ENCODE results near the gene SLC25A21. TPM values are rescaled to one million over a fixed set of nuclear protein-coding genes. Genes with fewer than 3 reads are reported as not detected.

SLC25A21 gene
- total RNA-seq, 1 donor from 2014 or later: 0.91 TPM

DNA sequence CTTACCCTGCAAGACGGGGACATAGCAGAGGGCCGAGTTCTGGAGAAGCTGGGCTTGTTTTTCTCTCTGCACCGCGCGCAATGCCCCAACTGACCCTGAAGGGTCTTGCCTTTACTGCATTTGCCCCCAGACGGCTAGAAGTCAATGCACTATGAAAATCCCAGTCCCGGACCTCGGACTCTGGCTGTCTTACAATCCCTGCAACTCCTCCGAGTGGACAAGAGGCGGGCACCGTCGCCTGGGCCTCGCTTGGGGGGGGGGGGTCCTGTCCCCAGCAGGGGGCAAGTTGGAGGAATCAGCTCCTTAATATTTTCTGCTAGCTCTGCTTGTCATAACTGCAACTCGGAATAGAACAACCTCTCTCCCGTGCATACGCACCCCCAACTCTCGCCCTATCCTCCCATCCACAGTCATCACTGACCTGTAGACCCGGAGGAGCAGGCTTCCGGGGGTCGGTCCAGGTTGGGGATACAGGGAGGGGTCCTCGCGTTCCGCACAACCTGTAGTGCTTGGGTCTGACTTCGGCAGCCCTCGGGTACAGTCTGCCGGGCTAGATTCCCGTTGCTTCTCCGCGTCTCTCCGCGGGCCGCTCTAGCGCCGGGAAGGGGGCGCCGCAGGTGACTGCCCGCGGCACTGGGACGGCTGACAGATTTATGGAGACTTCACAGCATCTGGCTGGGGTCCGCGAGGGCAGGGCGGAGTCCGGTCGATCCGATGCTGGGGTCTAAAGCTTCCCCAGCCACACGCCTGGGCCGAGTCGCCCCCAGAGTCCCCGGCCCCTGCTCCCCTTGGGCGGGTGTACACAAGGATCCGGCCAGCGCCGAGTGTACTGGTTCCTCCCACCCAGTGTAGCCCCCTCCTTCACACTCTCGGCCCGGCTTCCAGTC lies 514.0 kb downstream of the SLC25A21 start:
- TF ChIP-seq, protein P1, sequence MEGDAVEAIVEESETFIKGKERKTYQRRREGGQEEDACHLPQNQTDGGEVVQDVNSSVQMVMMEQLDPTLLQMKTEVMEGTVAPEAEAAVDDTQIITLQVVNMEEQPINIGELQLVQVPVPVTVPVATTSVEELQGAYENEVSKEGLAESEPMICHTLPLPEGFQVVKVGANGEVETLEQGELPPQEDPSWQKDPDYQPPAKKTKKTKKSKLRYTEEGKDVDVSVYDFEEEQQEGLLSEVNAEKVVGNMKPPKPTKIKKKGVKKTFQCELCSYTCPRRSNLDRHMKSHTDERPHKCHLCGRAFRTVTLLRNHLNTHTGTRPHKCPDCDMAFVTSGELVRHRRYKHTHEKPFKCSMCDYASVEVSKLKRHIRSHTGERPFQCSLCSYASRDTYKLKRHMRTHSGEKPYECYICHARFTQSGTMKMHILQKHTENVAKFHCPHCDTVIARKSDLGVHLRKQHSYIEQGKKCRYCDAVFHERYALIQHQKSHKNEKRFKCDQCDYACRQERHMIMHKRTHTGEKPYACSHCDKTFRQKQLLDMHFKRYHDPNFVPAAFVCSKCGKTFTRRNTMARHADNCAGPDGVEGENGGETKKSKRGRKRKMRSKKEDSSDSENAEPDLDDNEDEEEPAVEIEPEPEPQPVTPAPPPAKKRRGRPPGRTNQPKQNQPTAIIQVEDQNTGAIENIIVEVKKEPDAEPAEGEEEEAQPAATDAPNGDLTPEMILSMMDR (IDR thresholded peaks at IDR 0.05; ENCODE audit: partially characterized antibody, unreplicated experiment): no peak
- Mint-ChIP-seq H3K27me3 (ENCODE audit: unreplicated experiment) (peaks cover 61% of the 10 kb centered on the region), H3K9me3 (ENCODE audit: unreplicated experiment) (peaks cover 8% of the 10 kb centered on the region), H3K4me1 (ENCODE audit: low read depth, unreplicated experiment) (peaks cover 11% of the 10 kb centered on the region), H3K4me3 (ENCODE audit: unreplicated experiment) (peak overlapping the region; percentile 20), H3K27ac (ENCODE audit: unreplicated experiment) (no peak overlapping the region), H3K36me3 (ENCODE audit: unreplicated experiment) (no peaks in the 10 kb centered on the region)
- DNase-seq: no peak

DNA sequence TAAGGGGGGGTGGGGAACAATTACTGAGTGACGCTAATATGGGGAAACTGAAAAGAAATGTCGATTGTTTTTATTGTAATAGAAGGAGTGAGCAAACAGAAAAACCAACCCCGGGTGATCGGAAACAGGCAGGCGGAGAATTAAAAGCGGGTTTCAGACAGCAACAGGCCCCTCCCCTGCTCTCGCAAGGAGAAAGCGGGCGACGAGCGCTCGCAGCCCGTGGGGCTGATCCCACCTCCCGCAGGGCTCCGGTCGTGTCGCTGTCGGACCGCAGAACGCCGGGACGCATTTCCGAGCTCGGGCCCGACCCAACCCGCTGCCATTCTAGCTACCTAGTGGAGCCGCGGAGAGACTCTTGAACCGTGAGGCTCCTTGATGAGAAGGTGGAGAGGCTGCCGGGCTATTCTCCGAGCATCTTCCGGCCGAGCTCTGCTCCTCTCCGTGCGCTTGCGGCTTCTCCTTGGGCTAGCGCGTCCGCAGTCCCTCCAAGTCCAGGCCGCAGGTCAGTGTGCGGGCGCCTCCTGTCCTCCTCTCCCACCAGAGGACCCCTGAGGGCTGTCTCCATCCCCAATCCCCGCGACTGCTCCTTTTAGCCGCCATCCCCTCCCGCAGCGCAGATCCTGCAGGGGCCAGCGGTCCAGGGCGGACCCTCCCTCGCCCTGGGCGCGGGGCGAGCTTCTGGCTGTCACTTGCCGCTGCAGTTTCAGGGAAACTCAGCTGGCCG lies 514.8 kb downstream of the SLC25A21 start:
- Mint-ChIP-seq H3K4me3 (ENCODE audit: unreplicated experiment) (peak overlapping the region; percentile 53), H3K27me3 (ENCODE audit: unreplicated experiment) (peaks cover 60% of the 10 kb centered on the region), H3K36me3 (ENCODE audit: unreplicated experiment) (no peaks in the 10 kb centered on the region), H3K27ac (ENCODE audit: unreplicated experiment) (no peak overlapping the region), H3K9me3 (ENCODE audit: unreplicated experiment) (peaks cover 8% of the 10 kb centered on the region), H3K4me1 (ENCODE audit: low read depth, unreplicated experiment) (peaks cover 8% of the 10 kb centered on the region)
- peak; percentile 47 for DNase-seq
- TF ChIP-seq, protein P1 (IDR thresholded peaks at IDR 0.05; ENCODE audit: partially characterized antibody, unreplicated experiment): no peak

DNA sequence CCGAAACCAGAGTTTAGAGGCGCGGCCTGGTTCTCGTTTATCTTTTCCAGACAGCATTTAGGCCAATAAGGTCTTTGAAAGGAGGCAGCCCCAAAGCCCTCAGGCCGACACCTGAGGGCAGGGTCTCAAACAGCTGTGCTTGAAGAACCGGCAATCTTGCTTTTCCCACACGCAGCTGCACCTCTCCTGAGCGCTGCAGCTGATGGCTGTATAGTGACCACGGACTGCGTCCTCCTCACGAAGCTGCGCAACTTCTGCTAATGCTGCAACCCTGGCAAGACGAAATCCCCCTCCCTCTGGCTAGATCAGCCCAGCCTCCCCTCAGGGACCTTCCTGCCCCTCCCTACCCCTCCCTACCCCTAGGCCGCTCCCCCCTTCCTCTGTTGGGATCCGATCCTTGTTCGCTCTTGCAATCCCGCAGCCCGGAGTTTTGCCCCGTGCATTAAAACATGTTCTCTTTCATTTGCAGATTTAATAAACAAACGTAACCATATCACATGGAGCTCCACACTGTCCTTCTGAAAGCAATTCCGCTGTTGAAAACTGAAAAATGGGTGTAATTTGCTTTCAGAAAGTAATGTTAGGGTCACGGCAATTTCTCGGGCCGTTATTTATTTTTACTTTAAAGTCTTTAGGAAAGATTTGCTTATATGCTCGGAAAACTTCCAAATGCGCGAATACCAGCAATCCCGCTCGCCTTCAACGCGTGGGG lies 515.6 kb downstream of the SLC25A21 start:
- Mint-ChIP-seq H3K36me3 (ENCODE audit: unreplicated experiment) (no peaks in the 10 kb centered on the region), H3K4me1 (ENCODE audit: low read depth, unreplicated experiment) (peaks cover 8% of the 10 kb centered on the region), H3K9me3 (ENCODE audit: unreplicated experiment) (peaks cover 8% of the 10 kb centered on the region), H3K27me3 (ENCODE audit: unreplicated experiment) (peaks cover 55% of the 10 kb centered on the region), H3K4me3 (ENCODE audit: unreplicated experiment) (peak overlapping the region; percentile 53), H3K27ac (ENCODE audit: unreplicated experiment) (no peak overlapping the region)
- no peak for DNase-seq
- TF ChIP-seq, protein P1 (IDR thresholded peaks at IDR 0.05; ENCODE audit: partially characterized antibody, unreplicated experiment): no peak

DNA sequence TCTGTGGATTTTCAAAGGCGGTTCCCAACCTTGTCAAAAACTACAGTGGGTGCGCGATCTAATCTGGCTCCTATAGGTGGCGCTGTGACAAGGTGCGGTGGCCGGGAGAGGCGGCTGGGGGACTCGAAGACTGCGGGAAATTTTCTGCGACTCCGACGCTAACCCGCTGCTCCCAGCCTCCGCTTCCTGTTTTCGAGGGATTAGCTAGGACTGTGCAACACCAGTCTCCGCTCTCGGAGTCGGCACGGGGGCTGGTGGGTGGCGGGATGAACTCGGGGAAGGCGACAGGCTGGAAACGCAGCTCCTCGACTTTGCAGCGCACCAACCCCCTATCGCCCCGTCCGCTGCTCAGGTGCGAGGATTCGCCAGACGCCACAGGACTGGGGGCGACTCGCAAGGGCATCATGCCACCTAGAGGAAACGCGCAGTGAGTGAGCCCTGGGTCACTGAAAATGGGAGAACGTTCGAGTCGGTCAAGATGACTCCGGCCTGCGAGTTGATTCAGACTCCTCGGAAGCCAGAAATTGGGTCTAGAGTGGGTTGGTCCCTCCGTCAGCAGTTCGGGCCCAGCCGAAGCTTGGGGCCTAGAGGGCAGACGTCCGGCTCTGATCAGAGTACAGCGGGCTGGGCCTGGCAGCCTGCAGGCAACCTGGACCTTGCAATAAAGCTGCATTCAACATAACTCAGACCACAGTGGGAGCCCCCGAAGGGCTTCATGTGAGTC lies 516.3 kb downstream of the SLC25A21 start:
- Mint-ChIP-seq H3K36me3 (ENCODE audit: unreplicated experiment) (no peaks in the 10 kb centered on the region), H3K9me3 (ENCODE audit: unreplicated experiment) (peaks cover 5% of the 10 kb centered on the region), H3K27me3 (ENCODE audit: unreplicated experiment) (peaks cover 51% of the 10 kb centered on the region), H3K4me3 (ENCODE audit: unreplicated experiment) (peak overlapping the region; percentile 79), H3K27ac (ENCODE audit: unreplicated experiment) (no peak overlapping the region), H3K4me1 (ENCODE audit: low read depth, unreplicated experiment) (peaks cover 4% of the 10 kb centered on the region)
- TF ChIP-seq, protein P1 (IDR thresholded peaks at IDR 0.05; ENCODE audit: partially characterized antibody, unreplicated experiment): peak; percentile 80
- DNase-seq: peak; percentile 78
